ENCODE results near the gene TIMP1. TPM values are rescaled to one million over a fixed set of nuclear protein-coding genes. Genes with fewer than 3 reads are reported as not detected.

The TIMP1 gene
- total RNA-seq, 1 donor from 2014 or later, result 479 TPM

DNA sequence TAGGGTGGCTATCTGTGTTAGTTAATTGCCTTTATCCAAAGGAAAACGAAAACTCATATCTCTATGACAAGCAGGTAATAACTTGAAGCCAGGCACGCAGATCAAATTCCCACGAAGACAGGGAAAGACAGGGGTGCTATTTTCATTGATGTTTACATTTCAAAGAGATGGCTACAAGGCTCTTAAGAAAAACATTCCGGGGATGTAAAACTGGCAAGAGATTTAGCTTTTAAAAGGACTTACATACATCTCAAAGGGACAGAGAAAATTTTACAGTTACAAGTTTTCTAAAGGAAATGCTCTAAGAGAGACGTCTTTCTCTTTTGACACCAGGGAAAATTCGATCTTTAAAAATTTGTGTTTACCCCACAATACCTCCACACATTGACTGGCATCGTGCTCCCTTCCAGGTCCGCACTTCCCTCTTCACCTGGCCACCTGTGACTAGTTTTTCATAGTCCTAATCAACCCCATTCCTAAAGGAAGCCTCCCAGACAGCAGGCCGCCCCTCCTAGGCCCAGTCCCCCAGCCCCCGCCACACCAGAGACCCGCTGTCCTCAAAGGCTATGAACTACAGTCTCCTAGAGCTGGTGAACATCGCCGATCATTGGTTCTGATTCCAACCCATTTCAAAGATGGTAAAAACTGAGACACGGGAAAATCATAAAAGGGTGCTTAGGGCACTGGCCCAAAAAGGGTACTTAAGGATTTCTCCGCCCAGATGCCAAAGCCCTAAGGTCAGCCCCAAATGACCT lies 21.9 kb upstream of the TIMP1 start:
- Histone ChIP-seq H4K20me1 (ENCODE audit: insufficient read depth, low read length) (peaks cover 22% of the 10 kb centered on the region), H3K27ac (ENCODE audit: low read depth, low read length) (peak overlapping the region; percentile 98), H3K9ac (ENCODE audit: low read length) (peak overlapping the region; percentile 95), H3K4me2 (ENCODE audit: low read length) (peak overlapping the region; percentile 96), H3K9me3 (ENCODE audit: insufficient read depth, low read depth, low read length) (no peaks in the 10 kb centered on the region), H3K79me2 (ENCODE audit: insufficient read depth, low read length) (peaks cover 34% of the 10 kb centered on the region), H3K4me1 (ENCODE audit: insufficient read depth, low read length) (peaks cover 16% of the 10 kb centered on the region), H3K36me3 (ENCODE audit: insufficient read depth, low read length) (no peaks in the 10 kb centered on the region), H3K27me3 (ENCODE audit: insufficient read depth, low read length) (no peaks in the 10 kb centered on the region), H2AFZ (ENCODE audit: low read depth, low read length) (peak overlapping the region; percentile 73), H3K4me3 (ENCODE audit: insufficient read depth, low read depth, low read length) (peak overlapping the region; percentile 86)
- FAIRE-seq (peak; percentile 83), DNase-seq (ENCODE audit: low read depth) (no peak)
- Mint-ChIP-seq H3K27me3 (ENCODE audit: low read depth, unreplicated experiment) (no peaks in the 10 kb centered on the region), H3K36me3 (ENCODE audit: low read depth, unreplicated experiment) (no peaks in the 10 kb centered on the region), H3K9me3 (ENCODE audit: unreplicated experiment) (no peaks in the 10 kb centered on the region), H3K4me3 (ENCODE audit: unreplicated experiment) (peak overlapping the region; percentile 91), H3K27ac (ENCODE audit: unreplicated experiment) (peak overlapping the region; percentile 94), H3K4me1 (ENCODE audit: low read depth, unreplicated experiment) (peaks cover 3% of the 10 kb centered on the region)
- TF ChIP-seq EZH2 (IDR thresholded peaks at IDR 0.05; ENCODE audit: insufficient read depth, low read length), result no peak
- TF ChIP-seq, protein P1, sequence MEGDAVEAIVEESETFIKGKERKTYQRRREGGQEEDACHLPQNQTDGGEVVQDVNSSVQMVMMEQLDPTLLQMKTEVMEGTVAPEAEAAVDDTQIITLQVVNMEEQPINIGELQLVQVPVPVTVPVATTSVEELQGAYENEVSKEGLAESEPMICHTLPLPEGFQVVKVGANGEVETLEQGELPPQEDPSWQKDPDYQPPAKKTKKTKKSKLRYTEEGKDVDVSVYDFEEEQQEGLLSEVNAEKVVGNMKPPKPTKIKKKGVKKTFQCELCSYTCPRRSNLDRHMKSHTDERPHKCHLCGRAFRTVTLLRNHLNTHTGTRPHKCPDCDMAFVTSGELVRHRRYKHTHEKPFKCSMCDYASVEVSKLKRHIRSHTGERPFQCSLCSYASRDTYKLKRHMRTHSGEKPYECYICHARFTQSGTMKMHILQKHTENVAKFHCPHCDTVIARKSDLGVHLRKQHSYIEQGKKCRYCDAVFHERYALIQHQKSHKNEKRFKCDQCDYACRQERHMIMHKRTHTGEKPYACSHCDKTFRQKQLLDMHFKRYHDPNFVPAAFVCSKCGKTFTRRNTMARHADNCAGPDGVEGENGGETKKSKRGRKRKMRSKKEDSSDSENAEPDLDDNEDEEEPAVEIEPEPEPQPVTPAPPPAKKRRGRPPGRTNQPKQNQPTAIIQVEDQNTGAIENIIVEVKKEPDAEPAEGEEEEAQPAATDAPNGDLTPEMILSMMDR (IDR thresholded peaks at IDR 0.05; ENCODE audit: insufficient read depth, low read depth, low read length), result no peak

DNA sequence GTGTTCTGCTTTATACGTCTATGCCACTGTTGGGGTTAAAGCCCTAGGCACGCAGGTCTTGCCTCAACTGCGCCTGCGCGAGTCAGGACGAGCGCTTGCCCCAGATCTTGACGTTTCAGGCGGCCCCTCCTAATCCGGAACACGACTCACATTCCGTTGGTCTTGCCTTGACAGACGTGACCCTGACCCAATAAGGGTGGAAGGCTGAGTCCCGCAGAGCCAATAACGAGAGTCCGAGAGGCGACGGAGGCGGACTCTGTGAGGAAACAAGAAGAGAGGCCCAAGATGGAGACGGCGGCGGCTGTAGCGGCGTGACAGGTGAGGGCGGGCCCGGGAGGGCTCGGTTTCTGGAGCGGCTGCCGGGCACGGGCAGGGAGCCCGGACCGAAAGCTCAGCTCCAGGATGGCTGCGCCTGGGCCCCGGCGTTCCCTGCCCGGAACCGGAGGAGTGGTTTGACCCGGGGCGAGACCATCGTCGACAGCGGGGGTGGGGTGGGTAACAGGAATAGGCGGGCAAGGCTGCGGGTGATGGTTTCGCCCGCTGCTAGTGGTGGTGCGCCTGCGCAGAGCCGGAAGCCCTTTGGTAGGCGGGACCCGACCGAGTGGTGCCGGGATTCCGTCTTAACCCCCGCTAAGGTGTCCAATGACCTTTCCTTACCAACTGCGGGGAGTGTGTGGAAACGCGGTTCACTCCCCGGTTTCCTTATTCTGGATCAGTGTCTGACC lies 21.1 kb upstream of the TIMP1 start, which contains the start of gene ARAF:
Gene ARAF (plus strand): TSS at position 272 of the 725 bp plus-strand sequence. CDS start 1,763 bp downstream, outside the sequence.
- FAIRE-seq, result peak; percentile 98
- peak within 1 kb of the TSS; percentile 95 for H3K9ac ChIP-seq (ENCODE audit: low read length)
- no peaks in the 10 kb centered on the region for H3K27me3 ChIP-seq (ENCODE audit: insufficient read depth, low read length)
- no peaks in the 10 kb centered on the region for H3K9me3 Mint-ChIP-seq (ENCODE audit: unreplicated experiment)
- peak; percentile 98 for DNase-seq (ENCODE audit: low read depth)
- no peaks in the 10 kb centered on the region for H3K9me3 ChIP-seq (ENCODE audit: insufficient read depth, low read depth, low read length)
- H3K4me1 Mint-ChIP-seq (ENCODE audit: low read depth, unreplicated experiment), result peaks cover 3% of the 10 kb centered on the region
- peaks cover 22% of the 10 kb centered on the region for H4K20me1 ChIP-seq (ENCODE audit: insufficient read depth, low read length)
- H3K36me3 ChIP-seq (ENCODE audit: insufficient read depth, low read length), result no peaks in the 10 kb centered on the region
- peak within 1 kb of the TSS; percentile 96 for H3K4me2 ChIP-seq (ENCODE audit: low read length)
- H3K27ac Mint-ChIP-seq (ENCODE audit: unreplicated experiment), result peak within 1 kb of the TSS; percentile 94
- peak within 1 kb of the TSS; percentile 98 for H3K27ac ChIP-seq (ENCODE audit: low read depth, low read length)
- TF ChIP-seq, protein P1 (IDR thresholded peaks at IDR 0.05; ENCODE audit: insufficient read depth, low read depth, low read length), result no peak
- TF ChIP-seq EZH2 (IDR thresholded peaks at IDR 0.05; ENCODE audit: insufficient read depth, low read length), result no peak
- H3K79me2 ChIP-seq (ENCODE audit: insufficient read depth, low read length), result peaks cover 34% of the 10 kb centered on the region
- H3K27me3 Mint-ChIP-seq (ENCODE audit: low read depth, unreplicated experiment), result no peaks in the 10 kb centered on the region
- peak within 1 kb of the TSS; percentile 91 for H3K4me3 Mint-ChIP-seq (ENCODE audit: unreplicated experiment)
- peak within 1 kb of the TSS; percentile 73 for H2AFZ ChIP-seq (ENCODE audit: low read depth, low read length)
- H3K4me3 ChIP-seq (ENCODE audit: insufficient read depth, low read depth, low read length), result peak within 1 kb of the TSS; percentile 86
- H3K4me1 ChIP-seq (ENCODE audit: insufficient read depth, low read length), result peaks cover 16% of the 10 kb centered on the region
- peaks cover under 1% of the 10 kb centered on the region for H3K36me3 Mint-ChIP-seq (ENCODE audit: low read depth, unreplicated experiment)

All from astrocyte (in vitro differentiated cells and primary cell).